Heart right ventricle (tissue), 16 donors: Measurements from ENCODE around the gene CCSER1. TPM values are rescaled to one million over a fixed set of nuclear protein-coding genes. Genes with fewer than 3 reads are reported as not detected.

Experiments
- ATAC-seq, 8 donors: fragments of 200-7000 bp; cut with Tn5 transposase; one replicate each; pipeline ENCODE4 v1.9.1; 2020; ENCODE audit warnings: mild to moderate bottlenecking in 8 of 8, moderate library complexity in 8 of 8, moderate number of reproducible peaks in 1 of 8
- DNase-seq, 2 donors: peaks; one replicate each; pipeline ENCODE4 v3.0.0-alpha.2; 2020
- H3K27ac ChIP-seq, 10 donors: fragments of 200-600 bp; sonication (generic) in 2 of 10; one replicate each; pipeline versions ENCODE4 v1.5.0 to v1.8.0; 2020 to 2022; ENCODE audit warnings: mild to moderate bottlenecking in 3 of 10
- H3K27me3 ChIP-seq, 7 donors: fragments of 200-600 bp; one replicate each; pipeline ENCODE4 v1.8.0; 2021 to 2022; ENCODE audit warnings: mild to moderate bottlenecking in 2 of 7
- H3K36me3 ChIP-seq, 9 donors: fragments of 200-600 bp; sonication (generic) in 1 of 9; one replicate each; pipeline versions ENCODE4 v1.5.0 to v1.8.0; 2020 to 2022; ENCODE audit warnings: mild to moderate bottlenecking in 2 of 9
- H3K4me1 ChIP-seq, 9 donors: fragments of 200-600 bp; sonication (generic) in 1 of 9; one replicate each; pipeline versions ENCODE4 v1.5.0 to v1.8.0; 2020 to 2022; ENCODE audit warnings: mild to moderate bottlenecking in 4 of 9
- H3K4me3 ChIP-seq, 10 donors: fragments of 200-600 bp; sonication (generic) in 2 of 10; one replicate each; pipeline versions ENCODE4 v1.5.0 to v1.8.0; 2020 to 2022; ENCODE audit warnings: mild to moderate bottlenecking in 7 of 10, moderate library complexity in 2 of 10
- H3K9me3 ChIP-seq, 11 donors: fragments of 200-600 bp in 10 of 11; sonication (generic) in 2 of 11; one replicate each; pipeline versions ENCODE4 v1.5.0 to v1.8.0; 2013 to 2022; ENCODE audit warnings: mild to moderate bottlenecking in 2 of 11, control low read depth in 1 of 11, moderate library complexity in 1 of 11
- CTCF ChIP-seq, 9 donors: fragments of 200-600 bp; sonication (generic) in 2 of 9; IDR thresholded peaks; one replicate each; pipeline versions ENCODE4 v1.5.0 to v1.8.0; 2021 to 2022; ENCODE audit warnings: antibody characterized with exemption in 9 of 9, mild to moderate bottlenecking in 5 of 9, moderate library complexity in 1 of 9
- WGBS, 2 donors: extraction: QIAGEN DNeasy Blood & Tissue Kit; methylation state at CpG; one replicate each; pipeline ENCODE4 v1.1.7; 2013; ENCODE audit warnings: inconsistent platforms in 1 of 2; 5-methylcytosine and 5-hydroxymethylcytosine counted together
- intact Hi-C, 10 donors: fragments of 100-400 bp; cut with DNase I; formaldehyde crosslinking; loops; one replicate each; pipeline versions ENCODE4 v1.11.1 to v1.14.2; 2022
- polyA plus RNA-seq, 2 donors: library from polyadenylated mRNA; stranded (reverse); fragments of 200-250 nt; gene quantifications; one replicate each; pipeline ENCODE4 v1.2.3, GENCODE V29; 2013
- total RNA-seq, 10 donors: library from RNA; stranded (reverse); fragmentation: NEBNext Ultra II Directional in 3 of 10; extraction: Animal tissue kit (Norgen Biotek cat#: 25700) in 3 of 10; gene quantifications; one replicate each; pipeline versions ENCODE4 v1.2.1 to v1.2.4, GENCODE V29; 2021 to 2023
- donor health status: Arrhythmogenic right ventricular cardiomyopathy.
- donor health status: ischemic (EF 13 %, LVEDD 7.1; RV severe dilation, severe dysfunction).
- donor health status: healthy with polysubstance abuse.
- donor health status: DM: no; HTN: yes; CAD: no.
- donor health status: DM: no; HTN: no; CAD: no.
- donor health status: ischemic (EF 25% LVEDD 6.9; RV normal size, moderate dysfunction).
- donor health status: ischemic (EF 25% LVEDD 5.7; RV mildly dilated, moderate dysfunction).
- donor health status: healthy.
- donor health status: DM: yes; HTN: yes; CAD: no.
- donor health status: Ischemic cardiomyopathy.
- donor health status: ischemic (EF 35%, LVEDD 5.7; RV mildly dilated, moderate dysfunction).
- donor health status: nonischemic (EF 11% LVEDD 7.7; RV severe dilation, severe dysfunction).
- donor health status: DM: yes; HTN: yes; CAD: no.
- donor health status: PGD.
- donor health status: ischemic (EF 29% LVEDD 5.4; RV normal size, mild dysfunction).
- donor health status: nonischemic (EF 23%, LVEDD 6.1; RV moderate dilation, normal function).

CCSER1 gene
- total and polyA plus RNA-seq, 12 donors = 1.5 to 16.4 (median 12.0) TPM

DNA sequence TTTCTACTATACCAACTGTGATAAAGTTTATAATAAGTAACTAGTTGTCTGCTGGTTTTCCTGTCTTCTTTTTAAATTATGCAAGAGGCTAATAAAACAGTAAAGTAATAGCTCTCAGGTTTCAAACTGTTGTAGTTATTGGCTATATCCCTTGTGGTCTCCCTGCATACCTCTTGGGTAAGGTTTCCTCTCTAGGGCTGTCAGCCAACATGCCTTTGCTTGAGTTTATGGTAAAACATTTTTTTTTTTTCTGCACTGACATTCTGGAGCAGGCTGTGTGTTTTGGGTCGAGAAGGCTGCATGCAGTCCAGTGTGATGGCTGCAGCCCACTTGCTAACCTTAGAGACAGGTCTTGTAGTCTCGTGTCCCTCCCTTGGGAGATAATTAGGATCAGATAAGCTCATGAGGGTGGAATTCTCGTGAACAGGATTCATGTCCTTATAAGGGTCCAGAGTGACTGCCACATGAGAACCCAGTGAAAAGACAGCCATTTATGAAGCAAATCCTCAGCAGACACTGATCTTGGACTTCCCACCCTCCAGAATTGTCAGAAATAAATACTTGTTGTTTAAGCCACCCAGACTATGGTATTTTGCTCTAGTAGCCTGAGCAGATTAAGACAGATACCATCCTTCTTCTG lies 831.2 kb downstream of the CCSER1 start:
- no peaks in the 10 kb centered on the region for H3K9me3 ChIP-seq
- H3K36me3 ChIP-seq = no peaks in the 10 kb centered on the region
- TF ChIP-seq CTCF (IDR thresholded peaks at IDR 0.05) = no peak
- no peak overlapping the region for H3K4me3 ChIP-seq
- WGBS, 2 donors = 55% methylated on average over 3 of the region's 3 CpGs
- no peak overlapping the region for H3K27ac ChIP-seq
- intact Hi-C loops = no loop called here
- ATAC-seq = no peak
- no peaks in the 10 kb centered on the region for H3K4me1 ChIP-seq
- no peaks in the 10 kb centered on the region for H3K27me3 ChIP-seq
- no peak for DNase-seq

DNA sequence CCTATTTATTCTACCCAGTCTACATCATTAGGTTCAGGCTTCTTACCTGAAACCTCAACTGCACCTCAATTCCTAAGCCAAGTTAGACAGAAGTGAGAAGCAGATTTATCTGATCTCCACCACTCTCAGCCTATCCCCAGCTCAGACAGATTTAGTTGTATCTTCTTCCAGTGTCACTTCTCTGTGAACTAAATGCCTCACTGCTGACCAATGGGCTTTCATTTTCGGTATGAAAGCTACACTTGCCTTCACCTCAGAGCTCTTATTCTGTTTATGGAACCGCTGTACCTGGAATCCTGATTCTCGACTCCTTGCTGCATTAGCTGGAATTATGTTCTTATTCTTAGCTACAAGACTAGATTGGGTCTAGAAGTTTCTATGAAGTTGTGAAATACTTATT lies 833.2 kb downstream of the CCSER1 start:
- ATAC-seq (no peak), DNase-seq (no peak)
- 85 to 89% methylated on average over 3 of the region's 3 CpGs for whole genome bisulfite sequencing, 2 donors
- no peaks in the 10 kb centered on the region for H3K27me3 ChIP-seq
- no peak overlapping the region for H3K4me3 ChIP-seq
- no peaks in the 10 kb centered on the region for H3K4me1 ChIP-seq
- H3K9me3 ChIP-seq = no peaks in the 10 kb centered on the region
- H3K27ac ChIP-seq = no peak overlapping the region
- intact Hi-C loops = no loop called here
- H3K36me3 ChIP-seq = no peaks in the 10 kb centered on the region
- no peak for TF ChIP-seq CTCF (IDR thresholded peaks at IDR 0.05)

GRCh38 chr4:90960840-90961239 lies 833.6 kb downstream of the CCSER1 start:
- DNase-seq = no peak
- H3K27ac ChIP-seq = no peak overlapping the region
- no peak overlapping the region for H3K4me3 ChIP-seq
- no peaks in the 10 kb centered on the region for H3K36me3 ChIP-seq
- no peaks in the 10 kb centered on the region for H3K9me3 ChIP-seq
- no peak for ATAC-seq
- TF ChIP-seq CTCF (IDR thresholded peaks at IDR 0.05) = no peak
- 90 to 98% methylated on average over 1 of the region's 1 CpG for WGBS, 2 donors
- H3K4me1 ChIP-seq = no peaks in the 10 kb centered on the region
- no peaks in the 10 kb centered on the region for H3K27me3 ChIP-seq
- intact Hi-C loops = no loop called here

- H3K4me1 ChIP-seq = no peaks in the 10 kb centered on the region
- no peaks in the 10 kb centered on the region for H3K27me3 ChIP-seq
- H3K4me3 ChIP-seq = no peak overlapping the region
- intact Hi-C loops = no loop called here
- no peak for ATAC-seq
- H3K27ac ChIP-seq = no peak overlapping the region
- no peaks in the 10 kb centered on the region for H3K36me3 ChIP-seq
- TF ChIP-seq CTCF (IDR thresholded peaks at IDR 0.05) = no peak
- 75 to 76% methylated on average over 2 of the region's 2 CpGs for WGBS, 2 donors
- DNase-seq = no peak
- H3K9me3 ChIP-seq = peaks cover 0 to 18% (median 0%) of the 10 kb centered on the region in 11 donors
These were observed 842.8 kb downstream of the CCSER1 start for GRCh38 chr4:90970021-90970420.
